ENCODE data around the gene DRAM1.
"Not testable (repeated sequence)": the region's sequence is repeated elsewhere in the genome, so short reads cannot be mapped to it uniquely, and the experiment has no call there.

Gene DRAM1

GRCh38 chr12:101908395-101908794 lies 31.0 kb downstream of the DRAM1 start:
- DNase-seq: no peak

GRCh38 chr12:101909646-101910045 lies 32.3 kb downstream of the DRAM1 start:
- no peak for DNase-seq

DNA sequence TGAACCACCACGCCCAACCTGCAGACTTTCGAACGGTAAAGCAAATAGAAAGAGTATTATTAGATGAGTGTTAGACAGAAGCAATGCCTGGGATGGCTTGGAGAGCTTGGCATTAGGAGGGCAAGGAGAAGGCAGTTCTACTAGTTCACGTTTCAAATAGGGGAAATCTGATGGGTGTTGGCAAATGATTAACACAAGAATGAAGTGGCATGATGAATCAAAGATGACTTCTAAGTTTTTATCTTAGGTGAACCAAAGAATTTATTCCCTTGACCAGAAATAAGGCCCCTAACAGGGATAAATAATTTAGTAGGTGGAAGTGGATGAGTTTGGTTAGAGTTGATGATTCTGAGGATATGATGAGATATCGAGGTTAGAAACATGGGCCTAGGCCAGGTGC lies 38.5 kb downstream of the DRAM1 start:
- DNase-seq: no peak

DNA sequence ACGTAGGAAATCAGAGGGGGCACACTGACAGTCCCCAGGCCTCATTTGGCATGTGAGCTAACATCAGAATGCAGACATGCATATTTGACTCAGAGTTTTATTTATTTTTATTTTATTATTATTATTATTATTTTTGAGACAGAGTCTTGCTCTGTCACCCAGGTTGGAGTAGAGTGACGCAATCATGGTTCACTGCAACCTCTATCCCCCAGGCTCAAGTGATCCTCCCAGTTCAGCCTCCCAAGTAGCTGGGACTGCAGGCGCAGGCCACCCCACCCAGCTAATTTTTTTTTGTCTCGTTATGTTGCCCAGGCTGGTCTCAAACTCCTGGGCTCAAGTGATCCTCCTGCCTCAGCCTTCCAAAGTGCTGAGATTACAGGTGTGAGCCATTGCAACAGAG lies 41.4 kb downstream of the DRAM1 start:
- DNase-seq: not testable (repeated sequence)

GRCh38 chr12:101919447-101919846 lies 42.1 kb downstream of the DRAM1 start:
- DNase-seq: no peak

- no peak for DNase-seq
These were observed 43.5 kb downstream of the DRAM1 start for GRCh38 chr12:101920906-101921305.

- no peak for DNase-seq
These were observed 45.8 kb downstream of the DRAM1 start for GRCh38 chr12:101923045-101923718.

DNA sequence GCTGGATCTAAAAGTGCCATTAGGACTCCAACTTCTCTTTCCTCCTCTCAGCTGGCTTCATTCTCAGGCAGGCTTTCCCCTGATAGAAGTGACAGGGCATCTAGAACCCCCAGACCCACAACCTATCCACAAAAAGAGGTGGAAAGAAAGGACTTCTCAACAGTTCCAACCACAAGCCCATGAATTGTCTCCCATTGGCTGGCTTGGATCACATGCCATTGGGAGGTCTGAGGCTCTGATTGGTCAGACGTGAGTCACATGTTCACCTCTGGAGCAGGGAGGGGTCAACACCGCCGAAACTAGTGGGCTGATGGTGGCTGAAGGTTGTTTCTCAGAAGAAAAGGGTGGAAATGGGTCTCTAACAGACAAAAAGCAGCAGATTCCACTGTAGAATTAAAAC lies 47.2 kb downstream of the DRAM1 start:
- no peak for DNase-seq

DNA sequence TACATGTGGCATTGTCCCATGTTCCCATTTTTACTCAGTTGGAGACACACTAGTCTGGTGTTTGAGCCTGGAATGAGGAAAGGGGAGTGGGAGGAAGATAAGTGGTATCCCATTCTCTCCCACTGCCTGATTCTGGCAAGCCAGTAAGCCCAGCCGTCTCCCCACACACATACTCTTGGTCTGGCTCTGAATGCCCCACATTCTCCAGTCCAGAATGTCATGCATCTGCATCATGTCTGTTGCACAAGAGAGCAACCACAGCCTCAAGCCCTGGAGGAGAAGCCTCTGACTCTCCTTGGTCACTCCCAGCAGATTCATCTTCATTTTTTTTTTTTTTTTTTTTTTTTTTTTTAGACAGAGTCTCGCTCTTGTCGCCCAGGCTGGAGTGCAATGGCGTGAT lies 48.0 kb downstream of the DRAM1 start:
- peak; percentile 82 to 83 for DNase-seq

DNA sequence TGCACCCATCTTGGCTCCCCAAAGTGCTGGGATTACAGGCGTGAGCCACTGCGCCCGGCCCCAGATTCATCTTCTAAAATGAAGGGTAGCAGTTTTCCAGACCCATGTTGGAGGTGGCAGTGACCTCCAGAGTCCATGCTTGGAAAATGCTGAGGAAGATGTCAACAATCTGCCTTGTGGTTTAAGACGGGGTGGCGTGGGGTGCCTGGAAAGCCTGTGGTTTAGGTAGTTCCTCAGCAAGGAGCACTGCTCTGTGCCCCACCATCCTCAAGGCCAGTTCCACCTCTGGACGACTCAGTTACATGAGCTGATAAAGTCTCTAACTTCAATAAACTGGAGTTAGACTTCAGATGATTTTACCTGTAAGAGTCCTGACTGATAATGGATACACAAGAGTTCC lies 48.6 kb downstream of the DRAM1 start:
- DNase-seq: peak; percentile 40 to 54

DNA sequence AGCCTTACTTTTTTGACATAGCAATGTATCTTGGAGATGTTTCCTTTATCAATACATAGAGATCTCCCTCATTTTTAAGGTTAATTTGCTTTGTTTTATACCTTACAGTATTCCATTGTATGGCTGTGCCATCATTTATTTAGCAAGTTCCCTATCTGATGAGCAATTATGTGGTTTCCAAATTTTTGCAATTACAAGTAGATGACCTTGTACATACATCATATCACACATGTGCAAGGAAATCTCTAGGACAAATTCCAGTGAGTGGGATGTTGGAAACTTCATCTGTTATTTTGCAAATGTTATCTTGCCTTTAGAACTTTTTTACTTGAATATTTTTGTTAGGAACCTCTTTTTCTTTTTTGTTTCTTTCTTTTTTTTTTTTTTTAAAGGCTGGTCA lies 49.7 kb downstream of the DRAM1 start:
- DNase-seq: no peak

GRCh38 chr12:101927999-101928398 lies 50.6 kb downstream of the DRAM1 start:
- DNase-seq: peak; percentile 24 to 31

DNA sequence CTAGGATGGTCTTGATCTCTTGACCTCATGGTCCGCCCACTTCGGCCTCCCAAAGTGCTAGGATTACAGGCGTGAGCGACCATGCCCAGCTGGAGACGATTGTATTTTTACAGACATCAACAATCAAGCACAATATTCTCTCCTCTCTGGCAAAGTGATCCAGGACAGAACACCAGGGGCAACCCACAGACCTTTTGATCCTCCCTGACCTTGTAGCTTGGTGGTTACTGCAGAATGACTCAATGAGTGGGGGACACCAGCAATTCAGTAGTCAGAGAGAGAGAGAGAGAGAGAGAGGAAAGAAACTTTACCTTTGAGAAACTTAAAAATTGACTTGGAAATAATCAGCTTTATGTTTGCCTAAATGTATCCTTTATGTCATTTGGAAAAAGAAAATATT lies 51.2 kb downstream of the DRAM1 start:
- no peak for DNase-seq

DNA sequence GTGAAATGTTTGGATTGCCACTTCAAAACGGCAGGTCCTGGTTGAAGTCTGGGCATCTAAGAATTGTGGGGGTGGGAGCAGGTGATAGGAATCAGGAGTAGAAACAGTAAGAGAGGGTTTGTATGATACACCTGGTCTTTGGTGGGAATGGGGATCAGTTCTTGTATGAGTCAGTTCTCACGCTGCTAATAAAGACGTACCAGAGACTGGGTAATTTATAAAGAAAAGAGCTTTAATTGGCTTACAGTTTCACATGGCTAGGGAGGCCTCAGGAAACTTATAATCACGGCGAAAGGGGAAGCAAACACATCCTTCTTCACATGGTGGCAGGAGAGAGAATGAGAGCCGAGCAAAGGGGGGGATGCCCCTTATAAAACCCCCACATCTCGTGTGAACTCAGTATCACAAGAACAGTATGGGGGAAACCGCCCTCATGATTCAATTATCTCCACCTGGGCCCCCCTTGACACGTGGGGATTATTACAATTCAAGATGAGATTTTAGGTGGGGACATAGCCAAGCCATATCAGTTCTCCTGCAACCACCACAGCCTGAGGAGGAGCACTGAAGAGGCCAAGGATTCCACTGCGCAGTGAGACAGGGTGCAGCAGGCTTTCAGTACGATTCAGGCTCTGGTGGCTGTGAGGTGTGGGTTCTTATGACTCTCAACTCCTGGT lies 52.1 kb downstream of the DRAM1 start:
- no peak for DNase-seq

GRCh38 chr12:101931498-101932326 lies 54.3 kb downstream of the DRAM1 start:
- no peak for DNase-seq

DNA sequence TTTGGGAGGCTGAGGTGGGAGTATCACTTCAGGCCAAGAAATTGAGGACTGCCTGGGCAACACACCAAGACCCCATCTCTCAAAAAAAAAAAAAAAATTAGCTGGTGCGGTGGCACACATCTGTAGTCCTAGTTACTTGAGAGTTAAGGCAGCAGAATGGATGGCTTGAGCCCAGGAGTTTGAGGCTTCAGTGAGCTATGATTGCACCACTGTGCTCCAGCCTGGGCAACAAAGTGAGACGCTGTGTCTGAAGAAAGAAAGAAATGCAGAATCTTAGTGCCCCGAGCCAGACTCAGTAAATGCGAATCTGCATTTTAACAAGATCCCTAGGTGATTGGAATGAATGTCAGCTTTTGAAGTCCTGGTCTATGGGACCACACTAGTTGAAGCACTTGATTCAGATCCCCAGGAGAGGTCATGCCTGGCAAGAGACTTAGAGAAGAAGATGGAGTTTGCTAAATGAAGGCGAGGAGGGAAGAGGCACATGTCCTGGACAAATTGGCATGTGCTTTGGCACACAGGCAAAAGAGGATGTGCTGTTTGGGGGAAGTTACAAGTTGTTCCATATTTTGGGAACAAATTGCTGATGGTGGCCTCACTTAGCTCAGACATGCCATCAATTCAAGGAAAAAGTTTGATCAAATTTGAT lies 56.6 kb downstream of the DRAM1 start:
- no peak for DNase-seq

DNA sequence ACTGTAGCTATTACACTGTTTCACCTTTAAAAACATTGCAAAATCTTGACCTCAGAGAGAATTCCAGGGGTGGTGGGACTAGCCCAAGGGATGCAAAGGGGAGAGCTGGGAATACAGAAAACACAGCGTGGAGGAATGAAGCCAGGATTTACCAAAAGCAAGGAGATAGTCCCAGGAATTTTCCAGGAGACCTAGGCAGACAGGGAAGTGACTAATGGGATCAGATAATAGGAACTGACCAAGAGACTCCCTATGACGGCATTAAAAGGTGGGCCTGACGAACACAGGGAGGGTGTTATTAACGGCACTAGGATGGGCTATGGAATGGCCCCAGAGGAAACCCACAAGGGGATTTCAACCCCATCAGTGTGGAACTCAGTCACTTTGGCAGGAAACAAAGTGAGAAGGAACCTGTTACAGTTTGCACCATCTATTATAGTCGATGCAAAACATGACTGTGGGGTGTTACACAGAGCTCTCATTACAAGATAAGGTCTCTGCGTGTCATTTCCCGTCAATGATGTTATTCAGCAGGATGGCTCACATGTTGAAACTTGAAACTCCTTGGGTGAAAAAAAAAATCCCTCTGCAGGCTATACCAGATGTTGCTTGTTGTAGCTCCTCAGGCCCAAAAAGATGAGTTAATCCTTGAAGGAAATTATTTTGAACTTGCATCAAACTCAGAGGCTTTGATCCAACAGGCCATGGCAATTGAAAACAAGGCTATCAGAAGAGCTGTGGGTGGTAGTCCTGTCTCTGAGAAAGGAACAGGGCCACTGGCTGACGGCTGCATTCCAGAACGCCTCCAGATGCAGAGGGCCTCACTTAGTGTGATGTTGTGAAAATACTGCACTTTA lies 58.7 kb downstream of the DRAM1 start:
- DNase-seq: no peak

DNA sequence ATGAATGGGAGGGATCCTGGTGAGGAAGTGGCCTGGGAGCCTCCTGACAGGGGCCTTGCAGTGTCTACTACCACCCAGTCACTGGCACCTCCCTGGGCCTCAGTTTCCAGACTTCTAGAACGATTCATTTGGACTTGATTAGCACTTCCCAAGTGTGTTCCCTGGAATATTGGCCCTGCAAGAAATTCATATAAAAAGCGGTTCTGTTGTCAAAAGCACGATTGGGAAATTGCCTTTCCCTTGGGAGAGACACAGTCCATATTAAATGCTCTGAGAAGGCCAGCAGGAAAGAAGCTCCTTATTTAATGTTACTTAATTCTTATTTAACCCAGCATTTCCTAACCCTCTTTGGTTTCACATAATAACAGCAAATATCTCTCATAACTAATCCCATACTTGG lies 61.9 kb downstream of the DRAM1 start:
- no peak for DNase-seq

GRCh38 chr12:101939856-101940265 lies 62.5 kb downstream of the DRAM1 start:
- DNase-seq: peak; percentile 74 to 76

DNA sequence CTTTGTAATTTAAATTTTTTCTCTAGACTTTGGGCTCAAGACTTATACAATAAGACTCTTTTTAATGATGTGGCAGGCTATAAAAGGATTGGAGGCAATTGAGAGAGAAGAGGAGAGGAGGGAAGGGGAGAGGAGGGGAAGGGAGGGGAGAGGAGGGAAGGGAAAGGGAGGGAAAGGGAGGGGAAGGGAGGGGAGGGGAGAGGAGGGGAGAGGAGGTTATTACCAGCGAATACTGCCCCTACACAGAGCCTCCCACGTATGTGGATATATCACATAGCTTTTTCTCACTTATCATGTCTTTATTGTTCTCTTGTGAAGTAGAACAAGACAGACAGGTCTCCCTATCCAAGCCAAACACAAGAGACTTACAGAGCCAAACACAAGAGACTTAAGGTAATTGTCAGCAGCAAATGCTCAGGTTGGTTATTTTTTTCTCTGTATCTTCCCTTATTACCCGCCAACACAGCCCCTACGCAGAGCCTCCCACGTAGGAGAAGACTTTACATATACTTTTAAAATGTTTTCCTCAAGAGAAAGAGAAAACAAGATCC lies 63.1 kb downstream of the DRAM1 start:
- DNase-seq: no peak

DNA sequence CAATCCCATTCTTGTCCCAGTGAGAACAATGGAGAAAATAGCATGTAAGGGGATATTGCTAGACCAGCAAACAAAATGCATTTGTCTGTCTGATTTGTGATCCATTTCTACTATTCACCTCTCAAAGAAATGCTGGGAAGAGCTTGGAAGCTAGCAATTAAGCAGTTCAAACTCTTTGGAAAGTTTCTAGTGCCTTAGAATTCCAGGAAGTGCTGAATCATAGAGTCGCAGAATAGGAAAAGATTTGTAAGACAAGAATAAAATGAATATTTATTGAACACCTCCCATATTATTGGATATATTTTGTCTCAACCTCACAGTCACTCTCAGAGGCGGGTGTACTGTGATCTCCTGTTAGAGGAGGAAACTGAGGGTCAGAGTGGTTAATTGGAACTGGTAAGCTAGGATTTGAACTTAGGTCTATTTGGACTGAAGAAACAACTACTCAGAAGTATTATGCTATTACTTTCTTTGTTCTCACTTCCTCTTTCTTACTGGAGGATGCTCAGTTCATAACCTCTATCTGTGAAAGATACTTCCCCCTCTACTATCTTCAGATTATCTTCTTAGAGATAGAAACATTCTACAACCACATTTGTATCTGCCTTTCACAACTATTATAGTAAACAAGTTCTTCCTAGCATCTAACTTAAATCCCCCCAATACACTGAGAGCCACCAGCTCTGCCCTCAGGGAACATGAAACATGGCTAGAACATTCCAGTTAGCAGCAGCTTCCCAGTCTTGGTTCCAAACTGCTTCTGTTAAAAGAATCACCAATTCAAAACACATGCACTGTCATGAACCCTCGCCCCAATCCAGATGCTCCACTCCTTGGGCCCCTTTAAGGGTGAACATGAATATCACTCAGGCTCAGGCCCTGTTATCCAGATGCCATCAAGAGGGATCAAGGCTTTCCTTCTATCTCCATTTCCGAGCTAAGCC lies 64.2 kb downstream of the DRAM1 start:
- no peak for DNase-seq
